ENCODE results near the gene MED23.

DNA sequence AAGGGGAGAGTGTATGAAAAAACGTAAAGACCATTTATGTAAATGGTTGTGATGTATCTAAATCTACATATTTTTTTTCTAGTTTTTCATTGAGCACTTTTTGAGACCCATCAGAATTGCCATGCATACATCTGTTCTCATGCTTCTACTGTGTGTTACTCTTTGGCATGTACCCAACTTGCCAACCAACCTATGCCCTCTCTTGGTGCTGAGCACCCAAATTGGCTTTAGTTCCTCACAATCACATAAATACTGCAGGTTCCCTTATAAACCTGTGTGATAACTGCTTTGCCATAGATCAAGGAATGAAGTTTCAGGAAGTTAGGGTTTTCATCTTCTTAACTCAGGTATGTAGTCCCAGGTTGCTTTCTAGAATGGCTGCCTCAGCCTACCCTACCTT is 16.9 kb upstream of the MED23 start:
- no peak for TF ChIP-seq CTCF (conservative IDR thresholded peaks at IDR 0.05 in 1 of 2, IDR thresholded peaks at IDR 0.05 in 1 of 2; ENCODE audit: low read depth in 1 of 2, low read length in 2 of 2)
- TF ChIP-seq EZH2 (IDR thresholded peaks at IDR 0.05; ENCODE audit: low read length, missing control alignments): no peak

Measured in fibroblast of lung (primary cell).